Neutrophil (primary cell): Measurements from ENCODE around the gene SPATA21.

Experiments
- H3K27ac ChIP-seq: fragments of 200-600 bp; sonication (generic); 2 replicates; pipeline ENCODE4 v1.5.1; 2016; ENCODE audit warnings: mild to moderate bottlenecking, moderate library complexity
- H3K27me3 ChIP-seq: fragments of 200-600 bp; sonication (generic); 2 replicates; pipeline ENCODE4 v1.6.0; 2016; ENCODE audit warnings: mild to moderate bottlenecking
- H3K36me3 ChIP-seq: fragments of 200-600 bp; sonication (generic); 2 replicates; pipeline ENCODE4 v1.5.1; 2017
- H3K4me1 ChIP-seq, 2 experiments: fragments of 200-600 bp in 1 of 2; sonication (generic) in 1 of 2; 1 replicate in 1 of 2; 2 replicates in 1 of 2; pipeline versions ENCODE4 v1.5.1 to v1.6.1; 2013 to 2016; ENCODE audit warnings: low read depth in 1 of 2, low read length in 1 of 2, mild to moderate bottlenecking in 1 of 2, moderate library complexity in 1 of 2; ENCODE audit not compliant: control insufficient read depth in 1 of 2, insufficient read depth in 1 of 2
- H3K4me3 ChIP-seq, 2 experiments: fragments of 200-600 bp in 1 of 2; sonication (generic) in 1 of 2; 1 replicate in 1 of 2; 2 replicates in 1 of 2; pipeline ENCODE4 v1.5.1; 2013 to 2016; ENCODE audit warnings: low read depth in 1 of 2, low read length in 1 of 2, mild to moderate bottlenecking in 1 of 2, moderate library complexity in 1 of 2
- H3K9me3 ChIP-seq: fragments of 200-600 bp; sonication (generic); 2 replicates; pipeline ENCODE4 v1.5.1; 2016
- CTCF ChIP-seq: fragments of 200-600 bp; sonication (generic); IDR thresholded peaks from 2 replicates; pipeline ENCODE4 v1.5.1; 2016; ENCODE audit warnings: antibody characterized with exemption

The SPATA21 gene

DNA sequence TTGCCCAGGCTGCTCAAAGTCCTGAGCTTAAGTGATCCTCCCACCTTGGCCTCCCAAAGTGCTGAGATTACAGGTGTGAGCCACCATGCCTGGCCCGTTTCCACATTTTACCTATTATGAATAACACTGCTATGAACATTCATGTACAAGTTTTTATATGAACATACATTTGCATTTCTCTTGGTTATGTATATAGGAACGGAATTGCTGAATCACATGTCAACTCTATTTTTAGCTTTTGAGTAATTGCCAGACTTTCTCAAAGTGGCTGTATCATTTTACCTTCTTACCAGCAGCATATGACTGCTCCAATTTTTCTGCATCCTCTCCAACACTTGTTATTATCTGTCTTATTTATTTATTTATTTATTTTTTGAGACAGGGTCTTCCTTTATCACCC, 2.7 kb downstream of the SPATA21 start:
- Histone ChIP-seq H3K36me3 (no peaks in the 10 kb centered on the region), H3K27ac (no peak overlapping the region), H3K9me3 (no peaks in the 10 kb centered on the region), H3K4me1 (peaks cover 0 to under 1% of the 10 kb centered on the region in 2 experiments), H3K27me3 (no peaks in the 10 kb centered on the region), H3K4me3 (no peak overlapping the region)
- no peak for TF ChIP-seq CTCF

- Histone ChIP-seq H3K36me3 (no peaks in the 10 kb centered on the region), H3K9me3 (no peaks in the 10 kb centered on the region), H3K27me3 (no peaks in the 10 kb centered on the region), H3K4me3 (no peak overlapping the region), H3K4me1 (no peaks in the 10 kb centered on the region), H3K27ac (no peak overlapping the region)
- TF ChIP-seq CTCF = no peak
These were observed 3.2 kb downstream of the SPATA21 start for GRCh38 chr1:16434007-16434406.

- Histone ChIP-seq H3K9me3 (no peaks in the 10 kb centered on the region), H3K36me3 (no peaks in the 10 kb centered on the region), H3K4me1 (no peaks in the 10 kb centered on the region), H3K4me3 (no peak overlapping the region), H3K27ac (no peak overlapping the region), H3K27me3 (no peaks in the 10 kb centered on the region)
- no peak for TF ChIP-seq CTCF
These were observed 4.2 kb downstream of the SPATA21 start for GRCh38 chr1:16433030-16433429.

DNA sequence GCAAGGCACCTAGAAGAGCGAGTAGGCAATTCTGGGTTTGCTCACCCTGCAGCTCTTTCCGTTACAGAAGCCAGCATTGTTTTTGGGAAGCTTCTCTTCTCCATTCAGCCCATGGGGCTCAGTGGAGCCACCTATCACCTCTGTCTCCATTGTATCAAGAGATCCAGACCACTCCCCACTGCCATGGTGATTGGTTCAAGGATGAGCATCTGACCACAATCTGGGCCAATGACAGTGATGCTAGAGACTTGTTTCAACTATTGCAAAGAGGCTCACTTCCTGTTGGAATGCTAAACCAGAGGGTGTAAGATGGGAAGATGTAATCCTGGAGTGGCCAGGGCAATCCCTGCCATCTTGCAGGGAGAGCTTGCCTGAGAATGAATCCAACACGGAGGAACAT, 6.6 kb downstream of the SPATA21 start:
- H3K27me3 ChIP-seq = no peaks in the 10 kb centered on the region
- H3K9me3 ChIP-seq = no peaks in the 10 kb centered on the region
- TF ChIP-seq CTCF = no peak
- no peak overlapping the region for H3K27ac ChIP-seq
- no peaks in the 10 kb centered on the region for H3K36me3 ChIP-seq
- no peak overlapping the region for H3K4me3 ChIP-seq
- H3K4me1 ChIP-seq = no peaks in the 10 kb centered on the region

- H3K9me3 ChIP-seq = no peaks in the 10 kb centered on the region
- no peaks in the 10 kb centered on the region for H3K27me3 ChIP-seq
- no peak overlapping the region for H3K27ac ChIP-seq
- no peaks in the 10 kb centered on the region for H3K36me3 ChIP-seq
- H3K4me1 ChIP-seq = no peaks in the 10 kb centered on the region
- no peak for TF ChIP-seq CTCF
- H3K4me3 ChIP-seq = no peak overlapping the region
These were observed 11.8 kb downstream of the SPATA21 start for GRCh38 chr1:16425125-16426025.
